ENCODE measurements around the gene SPAG9.

GRCh38 chr17:50963139-50963538 lies 157.5 kb downstream of the SPAG9 start:
- no peak for TF ChIP-seq EZH2phosphoT487 (IDR thresholded peaks at IDR 0.05; ENCODE audit: borderline replicate concordance, low read length)
- no peak for TF ChIP-seq CTCF (conservative IDR thresholded peaks at IDR 0.05; ENCODE audit: low read depth, low read length)
- TF ChIP-seq EZH2 (IDR thresholded peaks at IDR 0.05; ENCODE audit: low read length, unreplicated experiment), result no peak
